ENCODE measurements around the gene ELOVL2.

Gene ELOVL2

GRCh38 chr6:10977231-10977968 lies 66.7 kb downstream of the ELOVL2 start:
- no peak for DNase-seq (ENCODE audit: low read depth)

GRCh38 chr6:10976571-10976970 lies 67.5 kb downstream of the ELOVL2 start:
- DNase-seq (ENCODE audit: low read depth): no peak

DNA sequence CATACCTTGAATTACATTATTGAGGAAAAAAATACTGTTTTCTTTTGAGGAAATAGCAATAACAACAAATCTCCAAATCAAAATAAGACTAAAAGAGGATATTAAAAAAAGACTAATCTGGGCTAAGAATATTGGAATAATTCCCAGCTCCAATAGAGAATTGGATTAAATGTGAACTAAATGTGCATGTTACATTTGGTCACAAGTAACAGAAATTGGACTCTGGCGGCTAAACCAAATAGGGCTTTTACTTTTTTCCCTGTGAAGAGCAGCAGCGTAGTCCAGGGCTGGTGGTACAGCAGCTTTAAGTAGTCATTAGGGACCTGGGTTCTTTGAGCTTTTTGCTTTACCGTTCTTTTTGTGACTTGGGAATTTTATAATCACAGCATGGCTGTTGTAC lies 71.9 kb downstream of the ELOVL2 start:
- no peak for DNase-seq (ENCODE audit: low read depth)

- no peak for DNase-seq (ENCODE audit: low read depth)
Observed at GRCh38 chr6:10970731-10971130, 73.4 kb downstream of the ELOVL2 start.

DNA sequence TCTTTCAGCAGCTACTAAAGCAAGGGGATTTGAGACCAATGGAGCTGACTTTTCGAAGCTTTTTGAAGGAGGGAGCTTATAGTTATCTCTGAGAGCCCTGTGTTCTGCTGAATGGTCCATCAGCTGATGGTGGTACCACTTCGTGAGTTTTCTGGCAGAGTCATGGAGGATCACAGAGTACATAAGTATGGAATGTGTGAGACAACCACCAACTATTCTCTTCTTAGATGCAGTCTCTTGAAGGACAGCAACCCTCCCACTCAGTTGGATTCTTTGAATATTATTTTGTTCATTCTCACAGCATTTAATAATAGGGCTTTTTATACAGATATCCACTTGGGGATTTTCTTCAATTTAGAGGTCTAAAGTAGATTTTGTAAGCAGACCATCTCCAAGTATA lies 75.3 kb downstream of the ELOVL2 start:
- DNase-seq (ENCODE audit: low read depth): no peak

GRCh38 chr6:10964684-10965083 lies 79.4 kb downstream of the ELOVL2 start:
- DNase-seq (ENCODE audit: low read depth): no peak

GRCh38 chr6:10963113-10963512 lies 81.0 kb downstream of the ELOVL2 start:
- no peak for DNase-seq (ENCODE audit: low read depth)

DNA sequence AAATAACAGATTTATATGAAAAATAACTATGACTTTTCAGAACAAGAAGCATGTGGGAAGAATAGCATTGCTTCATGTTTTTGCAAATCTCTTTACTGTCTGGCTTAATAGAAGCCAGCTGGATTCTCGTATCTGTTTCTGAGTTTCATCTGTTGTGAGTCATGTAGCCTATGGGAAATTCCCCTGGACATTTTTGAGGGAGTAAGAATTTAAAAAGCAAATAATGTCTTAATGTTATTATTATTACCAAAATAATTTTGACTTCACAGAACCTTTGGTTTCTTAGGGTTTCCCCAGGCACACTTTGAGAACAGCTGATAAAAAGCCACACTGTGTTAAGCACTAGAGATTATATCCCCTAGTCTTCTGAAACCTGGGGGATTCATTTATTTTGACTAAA lies 81.4 kb downstream of the ELOVL2 start:
- peak; percentile 73 for DNase-seq (ENCODE audit: low read depth)

GRCh38 chr6:10961837-10962236 lies 82.3 kb downstream of the ELOVL2 start:
- DNase-seq (ENCODE audit: low read depth): no peak

- DNase-seq (ENCODE audit: low read depth): no peak
Observed at GRCh38 chr6:10960171-10960570, 83.9 kb downstream of the ELOVL2 start.

GRCh38 chr6:10957414-10957886 lies 86.7 kb downstream of the ELOVL2 start:
- no peak for DNase-seq (ENCODE audit: low read depth)

- no peak for DNase-seq (ENCODE audit: low read depth)
Observed at GRCh38 chr6:10956776-10957175, 87.3 kb downstream of the ELOVL2 start.

GRCh38 chr6:10954590-10955010 lies 89.5 kb downstream of the ELOVL2 start:
- peak; percentile 47 for DNase-seq (ENCODE audit: low read depth)

- DNase-seq (ENCODE audit: low read depth): peak; percentile 44
Observed at GRCh38 chr6:10951675-10952282, 92.3 kb downstream of the ELOVL2 start.

GRCh38 chr6:10949579-10950490 lies 94.3 kb downstream of the ELOVL2 start:
- DNase-seq (ENCODE audit: low read depth): no peak

GRCh38 chr6:10947966-10948365 lies 96.1 kb downstream of the ELOVL2 start:
- no peak for DNase-seq (ENCODE audit: low read depth)

DNA sequence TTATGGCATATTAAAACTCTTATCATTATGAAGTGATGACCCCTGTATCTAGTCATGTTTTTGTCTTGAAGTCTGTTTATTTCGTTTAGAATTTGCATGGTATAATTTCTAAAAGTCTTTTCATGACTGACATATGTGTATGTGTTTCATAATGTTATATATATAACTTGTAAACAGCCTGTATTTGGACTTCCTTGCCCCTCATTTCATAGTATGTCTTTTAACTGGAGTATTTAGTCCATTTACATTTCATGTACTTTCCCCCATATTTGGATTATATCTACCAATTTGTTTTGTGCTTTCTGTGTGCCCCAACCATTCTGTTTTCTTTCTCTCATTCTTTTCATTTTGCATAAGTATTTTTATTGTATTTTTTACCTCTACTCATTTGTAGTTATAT lies 98.3 kb downstream of the ELOVL2 start:
- DNase-seq (ENCODE audit: low read depth): no peak

DNA sequence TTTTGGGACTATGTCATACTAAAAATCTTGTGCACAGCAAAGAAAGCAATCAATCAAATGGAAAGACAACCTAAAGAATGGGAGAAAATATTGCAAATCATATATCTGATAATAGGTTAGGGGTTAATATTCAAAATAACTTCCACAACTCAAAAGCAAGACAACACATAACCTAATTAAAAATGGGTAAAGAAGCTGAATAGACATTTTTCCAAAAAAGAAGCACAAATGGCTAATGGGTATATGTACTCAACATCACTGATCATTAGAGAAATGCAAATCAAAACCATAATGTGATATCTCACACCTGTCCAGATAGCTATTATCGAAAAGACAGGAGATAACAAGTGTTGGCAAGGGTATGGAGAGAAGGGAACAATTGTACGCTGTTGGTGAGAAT lies 104.3 kb downstream of the ELOVL2 start:
- no peak for DNase-seq (ENCODE audit: low read depth)

GRCh38 chr6:10933126-10933525 lies 111.0 kb downstream of the ELOVL2 start:
- no peak for DNase-seq (ENCODE audit: low read depth)
